ENCODE measurements around the gene NEK6.

Gene NEK6

DNA sequence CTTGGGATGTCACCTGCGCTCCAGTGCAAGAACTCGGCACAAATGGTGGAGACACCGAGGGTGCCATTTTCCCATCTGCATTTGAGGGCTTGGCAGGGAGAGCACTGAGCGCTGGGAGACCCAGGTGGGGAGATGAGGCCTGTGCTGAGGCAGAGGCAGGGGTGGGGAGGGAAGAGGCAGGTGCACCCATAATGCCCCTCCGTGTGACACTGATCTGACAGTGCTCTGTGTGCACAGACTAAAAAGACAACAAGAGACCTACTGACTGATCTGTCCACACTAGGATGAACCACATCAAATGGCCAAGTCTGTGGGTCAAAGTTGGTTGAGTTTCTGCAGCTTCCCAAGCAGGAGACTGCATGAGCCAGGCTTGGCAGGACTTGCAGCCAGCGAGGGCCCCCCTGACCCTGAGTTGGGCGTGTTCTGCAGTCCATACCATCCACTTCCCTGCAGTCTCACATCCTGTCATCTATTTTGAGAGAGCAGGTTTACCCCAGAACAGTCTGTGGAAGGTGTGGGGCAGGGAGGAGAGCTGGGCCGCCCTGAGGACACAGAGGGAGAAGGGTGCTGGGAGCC, 41.9 kb downstream of the NEK6 start:
- DNase-seq = no peak

DNA sequence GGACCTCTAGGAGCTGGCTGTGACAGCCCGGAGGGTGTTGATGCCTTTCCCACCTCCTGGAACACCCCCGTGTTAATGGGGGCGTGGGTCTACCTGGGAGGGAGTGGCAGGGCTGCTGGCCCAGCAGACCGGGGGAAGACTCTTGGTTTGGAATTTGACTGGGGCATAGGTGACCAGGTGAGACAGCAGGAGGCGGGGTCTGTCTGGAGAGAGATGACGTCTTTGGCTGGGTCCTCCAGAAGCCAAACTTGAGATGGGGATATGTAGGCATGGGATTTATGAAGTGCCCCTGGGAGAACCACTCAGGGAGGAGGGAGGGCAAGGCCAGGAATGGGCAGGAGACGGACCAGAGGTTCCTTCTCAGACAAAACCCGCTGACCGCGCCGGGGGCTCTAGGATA, 42.6 kb downstream of the NEK6 start:
- no peak for DNase-seq

DNA sequence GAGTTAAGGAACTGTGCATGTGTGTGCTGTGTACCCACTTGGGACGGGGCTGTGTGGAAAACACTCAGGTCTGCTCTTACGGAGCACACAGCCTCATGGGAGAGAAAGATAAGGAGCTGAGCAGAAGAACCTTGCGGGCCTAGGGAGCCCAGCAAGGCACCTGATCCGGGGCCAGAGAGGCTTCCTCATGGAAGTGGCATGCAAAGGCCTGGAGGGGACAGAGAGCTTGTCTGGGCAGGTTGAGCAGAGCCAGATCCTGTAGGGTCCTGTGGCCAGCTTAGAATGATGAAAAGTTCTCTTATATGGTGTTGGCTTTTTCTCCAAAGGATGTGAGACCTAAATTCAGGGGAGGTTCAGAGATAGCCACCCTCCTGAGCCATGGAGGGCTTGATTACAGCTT, 45.2 kb downstream of the NEK6 start:
- no peak for DNase-seq

DNA sequence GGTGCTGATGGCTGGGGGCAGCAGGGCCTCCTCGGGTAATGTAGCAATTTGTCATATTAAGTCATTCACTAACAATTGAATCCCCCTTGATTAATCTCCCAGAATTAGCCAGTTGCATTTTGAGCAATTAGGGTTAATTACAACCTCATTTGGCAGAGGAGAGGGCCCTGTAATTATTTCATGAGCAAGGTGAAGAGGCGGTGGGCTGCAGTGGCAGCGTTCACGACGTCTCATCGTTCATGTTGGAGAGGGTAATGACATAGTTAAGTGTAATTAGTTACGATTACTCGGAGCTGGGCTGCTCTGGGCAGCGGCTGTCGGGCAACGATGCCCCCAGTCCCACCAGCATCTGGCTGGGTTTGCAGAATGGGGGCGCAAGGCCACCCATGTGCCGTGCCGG, 46.0 kb downstream of the NEK6 start:
- no peak for DNase-seq

DNA sequence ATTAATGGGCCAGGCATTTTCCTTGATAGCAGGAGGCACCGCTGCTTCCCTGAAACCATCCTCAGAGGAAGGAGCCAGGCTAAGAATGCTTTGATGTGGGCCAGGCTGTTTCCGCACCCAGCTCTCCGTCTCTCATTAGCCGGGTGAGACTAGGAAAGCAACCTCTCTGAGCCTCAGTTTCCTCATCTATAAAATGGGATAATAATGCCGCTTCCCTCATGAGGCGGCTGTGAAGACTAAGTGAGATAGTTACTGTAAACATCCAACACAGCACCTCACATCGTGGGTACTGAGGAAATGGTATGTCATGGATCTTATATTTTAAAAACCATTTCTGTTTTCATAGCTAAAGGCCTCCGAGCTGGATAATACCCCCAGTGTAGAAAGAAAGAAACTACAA, 46.5 kb downstream of the NEK6 start:
- DNase-seq = no peak

DNA sequence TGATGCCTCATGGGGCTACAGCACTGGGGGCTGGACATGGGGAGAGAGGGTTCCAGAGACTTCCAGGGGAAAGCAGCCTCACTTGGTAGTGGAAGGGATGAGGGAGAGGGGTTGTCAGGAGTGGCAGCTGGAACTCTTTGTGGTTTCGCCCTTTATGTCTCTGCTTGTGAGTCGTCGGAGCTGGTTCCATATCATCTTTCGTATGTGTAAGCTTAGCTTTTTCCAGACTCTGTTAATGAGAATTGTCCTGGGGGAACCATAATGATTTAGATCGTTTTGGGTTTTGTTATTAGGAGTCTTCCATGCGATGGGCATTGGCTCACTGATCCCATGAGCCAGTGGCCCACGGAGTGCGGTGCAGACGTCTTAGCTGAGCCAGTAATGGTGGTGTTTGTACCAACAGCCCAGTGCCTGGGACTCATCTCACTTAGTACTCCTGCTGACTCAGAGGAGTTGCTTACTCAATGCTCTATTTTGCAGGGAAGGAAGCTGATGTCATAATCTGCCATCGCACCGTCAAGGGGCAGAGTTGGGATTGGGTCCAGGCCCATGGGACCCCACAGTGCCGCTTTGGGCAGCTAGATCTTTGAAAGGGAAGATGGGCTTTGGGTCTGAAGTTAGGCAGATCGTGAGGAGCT, 48.5 kb downstream of the NEK6 start:
- no peak for DNase-seq

DNA sequence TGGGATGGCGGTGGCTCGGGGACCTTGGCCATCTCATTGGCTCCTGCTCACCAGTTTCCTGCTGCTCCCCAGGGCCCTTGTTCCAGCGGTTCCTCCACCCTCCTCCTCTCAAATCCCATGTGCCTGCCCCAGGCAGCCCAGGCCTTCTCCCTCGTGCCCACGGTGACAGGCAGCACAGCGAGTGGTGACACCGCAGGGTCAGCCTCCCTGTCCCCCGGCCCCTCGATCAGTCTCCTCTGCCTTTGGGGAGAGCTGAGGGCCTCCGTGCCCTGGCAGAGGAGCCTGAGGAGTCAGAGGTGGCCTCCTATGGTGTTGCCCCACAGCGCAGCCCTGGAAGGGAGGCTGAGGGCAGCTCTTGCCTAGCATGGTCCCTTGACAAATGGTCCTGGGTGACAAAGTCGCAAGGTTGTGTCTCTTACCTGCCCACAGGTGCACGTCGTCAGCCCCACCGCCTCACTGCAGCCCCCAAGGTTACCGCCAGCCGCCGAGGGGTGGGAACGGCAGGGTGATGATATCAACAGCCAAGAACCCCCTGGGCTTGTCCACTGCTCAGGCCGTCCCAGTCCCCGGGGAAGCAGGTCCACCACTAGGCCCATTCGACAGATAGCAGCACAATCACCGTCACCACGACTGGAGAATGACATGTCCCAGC, 49.8 kb downstream of the NEK6 start:
- DNase-seq = no peak

DNA sequence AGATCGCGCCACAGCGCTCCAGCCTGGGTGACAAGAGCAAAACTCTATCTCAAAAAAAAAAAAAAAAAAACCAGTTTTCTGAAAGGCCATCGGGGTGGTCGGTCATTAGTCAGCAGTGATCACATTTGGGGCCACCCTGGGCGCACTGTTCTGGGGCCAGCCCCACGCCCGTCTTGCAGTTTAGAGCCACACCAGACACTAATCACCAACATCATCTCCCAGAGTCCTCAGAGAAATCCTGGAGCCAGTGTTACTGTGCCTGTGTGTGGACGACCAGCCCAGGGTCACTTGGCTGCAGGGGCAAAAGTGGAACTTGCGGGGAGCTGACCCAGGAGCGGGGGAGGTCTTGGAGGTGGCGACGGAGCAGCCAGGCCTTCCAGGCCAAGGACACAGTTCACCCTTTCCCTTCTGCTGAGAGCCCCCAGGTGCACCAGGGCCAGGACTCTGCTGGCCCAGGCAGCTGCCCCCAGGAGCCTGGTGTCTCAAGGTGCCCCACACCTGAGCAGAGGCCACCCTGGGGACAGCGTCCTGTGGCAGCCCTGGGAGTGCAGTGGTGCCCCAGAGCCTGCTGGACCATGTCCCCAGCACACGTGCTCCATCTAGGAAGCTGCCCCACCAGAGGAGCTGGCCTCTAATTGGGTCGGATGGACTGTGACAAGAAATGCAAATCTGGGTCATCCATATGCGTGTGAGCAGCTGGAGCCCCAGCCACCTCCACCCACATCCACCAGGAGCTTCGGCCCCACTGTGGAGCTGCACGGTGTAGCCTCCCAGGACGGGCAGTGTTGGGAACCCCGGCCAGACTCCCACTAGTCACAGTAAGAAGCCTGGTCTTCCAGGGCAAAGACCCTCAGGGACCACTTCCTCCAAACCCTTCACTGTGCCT, 51.1 kb downstream of the NEK6 start:
- no peak for DNase-seq

DNA sequence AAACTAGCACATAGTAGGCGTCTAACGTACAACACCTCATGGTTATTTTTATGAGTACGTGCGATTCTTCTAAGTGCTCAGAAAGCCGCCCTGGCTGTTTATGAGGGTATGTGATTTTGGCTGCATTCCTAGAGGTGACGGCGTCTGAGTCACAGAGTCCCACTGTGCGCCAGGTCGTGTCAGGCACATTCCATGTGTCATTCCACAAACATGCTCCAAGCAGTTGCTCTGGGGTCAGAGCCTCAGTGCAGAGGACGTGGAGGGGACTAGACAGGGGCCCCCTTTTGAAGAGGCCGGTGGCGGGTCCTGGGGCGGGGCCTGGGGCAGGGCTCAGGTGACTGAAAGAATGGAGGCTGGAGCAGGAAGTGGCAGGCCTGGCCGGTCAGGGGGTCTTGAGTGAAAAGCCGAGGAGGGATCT, 51.9 kb downstream of the NEK6 start:
- no peak for DNase-seq

DNA sequence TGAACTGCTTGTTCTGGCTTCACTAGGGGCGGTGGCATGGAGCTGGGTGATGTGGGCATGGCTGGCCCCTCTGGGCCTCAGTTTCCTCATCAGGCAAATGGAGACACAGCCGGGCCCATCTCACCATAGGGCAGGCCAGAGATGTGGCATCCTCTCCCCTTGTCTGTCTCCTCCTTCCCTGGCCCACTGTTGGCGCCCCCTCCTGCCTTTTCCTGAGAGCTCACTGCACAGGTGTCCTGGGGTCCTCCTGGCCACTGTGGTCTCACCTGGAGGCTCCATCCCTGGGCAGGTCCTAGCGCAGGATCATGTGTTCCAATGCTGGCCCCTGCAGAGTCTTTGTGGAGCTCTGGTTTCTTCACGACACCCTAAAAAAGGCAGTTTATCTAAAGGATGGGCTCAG, 53.5 kb downstream of the NEK6 start:
- DNase-seq = no peak

DNA sequence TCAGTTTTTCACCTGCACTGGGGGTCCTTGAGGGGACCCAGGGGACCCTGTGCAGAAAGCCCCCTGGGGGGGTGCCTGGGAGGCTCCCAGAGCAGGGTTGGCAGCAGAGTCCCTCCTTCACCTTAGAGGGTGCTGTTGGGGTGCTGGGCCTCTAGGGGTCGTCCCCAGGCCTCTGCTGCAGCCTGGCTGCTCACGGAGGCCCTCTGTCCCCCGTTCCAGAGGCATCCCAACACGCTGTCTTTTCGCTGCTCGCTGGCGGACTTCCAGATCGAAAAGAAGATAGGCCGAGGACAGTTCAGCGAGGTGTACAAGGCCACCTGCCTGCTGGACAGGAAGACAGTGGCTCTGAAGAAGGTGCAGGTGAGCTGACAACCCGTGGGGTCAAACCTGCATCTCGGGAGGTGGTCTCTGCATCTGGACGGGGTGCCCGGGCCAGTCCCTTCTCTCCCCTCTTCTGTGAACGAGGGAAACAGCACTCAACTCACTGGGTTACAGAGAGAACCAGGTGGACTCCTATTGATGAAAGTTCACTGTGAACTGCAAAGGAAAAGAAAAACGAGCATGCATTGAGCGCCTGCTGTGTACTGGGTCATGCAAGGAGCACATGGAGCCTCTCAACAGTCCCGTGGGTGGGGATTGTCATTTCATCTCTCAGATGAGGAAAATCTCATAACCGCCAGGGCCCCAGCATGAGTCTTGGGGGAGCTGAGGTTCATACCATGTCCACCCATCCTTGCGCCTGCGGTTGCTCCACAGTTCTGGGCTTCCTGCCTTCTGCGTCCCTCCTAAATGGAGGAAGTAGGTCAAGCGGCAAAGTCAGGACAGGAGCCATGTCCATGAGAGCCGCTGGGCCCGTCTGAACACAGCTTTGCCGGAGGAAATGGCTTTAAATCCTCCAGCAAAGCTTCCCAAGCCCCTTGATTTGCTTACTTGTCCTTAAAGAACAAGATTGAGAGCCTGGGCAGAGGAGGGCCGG, 54.8 kb downstream of the NEK6 start:
- no peak for DNase-seq

DNA sequence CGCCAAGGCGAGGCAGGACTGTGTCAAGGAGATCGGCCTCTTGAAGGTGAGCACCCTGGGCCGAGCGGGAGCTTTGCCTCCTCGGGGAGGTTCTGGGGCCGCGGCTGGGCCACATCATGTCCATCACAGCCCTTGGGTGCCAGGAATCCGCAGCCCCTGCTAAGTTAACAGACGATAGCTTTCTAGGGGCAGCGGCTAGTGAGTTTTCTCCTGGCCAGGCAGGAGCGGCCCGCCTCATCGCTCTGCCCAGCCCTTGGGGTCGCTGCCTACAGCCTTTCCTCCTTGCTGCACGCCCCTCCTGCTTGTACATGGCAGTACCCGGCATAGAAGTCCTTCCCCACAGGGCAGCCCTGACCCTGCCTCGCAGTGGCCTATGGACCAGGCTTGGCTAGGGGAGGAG, 56.2 kb downstream of the NEK6 start:
- DNase-seq = no peak

DNA sequence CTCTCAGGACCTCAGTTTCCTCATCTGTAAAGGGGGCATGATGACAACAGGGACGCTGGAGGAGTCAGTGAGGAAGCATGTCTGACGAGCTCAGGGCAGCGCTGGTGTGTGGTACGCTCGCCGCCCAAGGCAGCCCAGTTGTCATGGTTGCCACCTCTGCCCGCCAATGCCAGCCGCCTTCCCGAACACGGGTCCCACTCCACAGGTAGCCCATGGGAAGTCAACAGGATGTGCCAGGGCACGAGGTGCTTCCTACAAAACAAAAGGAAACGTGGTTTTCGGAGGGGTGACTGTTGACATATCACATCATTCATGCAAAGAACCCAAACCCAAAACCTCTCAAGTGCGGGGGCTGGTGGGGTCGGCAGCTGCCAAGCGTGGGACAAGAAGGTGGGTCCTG, 58.1 kb downstream of the NEK6 start:
- DNase-seq = no peak

DNA sequence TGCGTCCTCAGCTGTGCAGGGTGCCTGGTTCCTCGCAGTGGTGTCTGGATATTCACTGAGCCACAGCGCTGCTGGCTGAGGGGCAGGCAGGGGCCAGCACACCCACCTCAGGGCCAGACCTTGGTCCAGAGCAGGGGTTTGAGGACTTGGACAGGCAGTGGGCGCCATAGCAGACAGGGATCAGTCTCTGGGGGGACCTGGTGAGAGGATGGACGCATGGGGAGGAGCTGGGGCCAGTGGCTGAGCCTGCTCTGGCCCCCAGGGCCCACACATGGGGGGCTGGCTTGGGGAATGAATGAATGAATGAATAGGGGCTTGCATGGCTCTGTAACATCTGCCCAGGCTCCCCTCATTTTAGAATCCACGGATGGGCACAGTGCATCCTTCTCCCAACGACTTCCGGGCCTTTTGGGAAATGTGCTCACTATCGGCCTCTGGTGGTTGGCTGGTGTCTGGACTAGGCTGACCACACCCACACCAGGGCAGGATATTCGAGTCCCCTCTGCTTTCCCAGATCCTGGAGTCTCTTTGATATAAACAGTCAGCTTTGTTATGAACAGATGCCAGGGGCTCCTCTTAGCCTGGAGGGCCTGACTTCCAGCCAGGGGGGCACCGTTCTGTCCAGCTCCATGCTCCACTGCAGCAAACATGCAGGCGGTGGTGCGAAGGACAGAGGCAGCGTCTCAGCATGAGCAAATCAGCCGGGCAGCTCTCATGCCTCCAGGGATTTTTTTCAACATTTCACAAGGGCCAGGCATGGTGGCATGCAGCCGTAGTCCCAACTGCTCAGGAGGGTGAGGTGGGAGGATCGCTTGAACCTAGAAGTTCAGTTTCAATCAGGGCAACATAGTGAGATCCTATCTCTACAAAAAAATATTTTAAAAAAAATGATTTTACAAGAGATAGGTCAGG, 62.6 kb downstream of the NEK6 start:
- DNase-seq = no peak

DNA sequence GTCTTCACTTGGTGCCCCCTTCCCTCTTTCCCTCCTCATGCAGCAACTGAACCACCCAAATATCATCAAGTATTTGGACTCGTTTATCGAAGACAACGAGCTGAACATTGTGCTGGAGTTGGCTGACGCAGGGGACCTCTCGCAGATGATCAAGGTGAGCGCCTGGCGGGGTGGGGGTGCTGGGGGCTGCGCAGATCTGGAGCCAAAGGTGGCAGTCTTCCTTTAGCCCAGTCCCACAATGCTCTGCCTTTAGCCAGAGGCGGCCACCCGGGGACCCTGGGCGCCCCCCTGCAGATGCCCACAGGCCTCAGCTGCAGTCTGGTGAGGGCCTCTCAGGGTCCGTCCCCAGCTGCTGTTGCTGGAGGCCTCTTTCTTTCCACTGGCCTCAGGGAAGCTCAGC, 63.7 kb downstream of the NEK6 start:
- no peak for DNase-seq

DNA sequence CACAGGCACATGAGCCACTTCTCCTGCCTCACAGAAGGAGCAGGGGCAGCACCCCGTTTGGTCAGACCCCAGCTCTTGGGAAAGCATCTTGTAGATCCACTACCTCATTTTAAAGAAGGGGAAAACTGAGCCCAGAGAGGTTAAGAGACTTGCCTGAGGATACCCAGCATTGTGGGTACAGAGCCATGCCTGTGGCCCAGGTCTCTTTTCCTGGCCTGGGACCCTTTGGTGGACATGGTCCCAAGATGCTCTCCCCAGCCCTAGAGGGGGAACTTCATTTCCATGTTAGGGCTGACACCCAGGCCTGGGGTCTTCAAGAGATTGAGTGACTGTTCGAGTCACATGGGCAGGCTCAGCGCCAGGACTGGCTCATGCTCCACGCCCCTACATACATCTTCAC, 64.2 kb downstream of the NEK6 start:
- DNase-seq = no peak

DNA sequence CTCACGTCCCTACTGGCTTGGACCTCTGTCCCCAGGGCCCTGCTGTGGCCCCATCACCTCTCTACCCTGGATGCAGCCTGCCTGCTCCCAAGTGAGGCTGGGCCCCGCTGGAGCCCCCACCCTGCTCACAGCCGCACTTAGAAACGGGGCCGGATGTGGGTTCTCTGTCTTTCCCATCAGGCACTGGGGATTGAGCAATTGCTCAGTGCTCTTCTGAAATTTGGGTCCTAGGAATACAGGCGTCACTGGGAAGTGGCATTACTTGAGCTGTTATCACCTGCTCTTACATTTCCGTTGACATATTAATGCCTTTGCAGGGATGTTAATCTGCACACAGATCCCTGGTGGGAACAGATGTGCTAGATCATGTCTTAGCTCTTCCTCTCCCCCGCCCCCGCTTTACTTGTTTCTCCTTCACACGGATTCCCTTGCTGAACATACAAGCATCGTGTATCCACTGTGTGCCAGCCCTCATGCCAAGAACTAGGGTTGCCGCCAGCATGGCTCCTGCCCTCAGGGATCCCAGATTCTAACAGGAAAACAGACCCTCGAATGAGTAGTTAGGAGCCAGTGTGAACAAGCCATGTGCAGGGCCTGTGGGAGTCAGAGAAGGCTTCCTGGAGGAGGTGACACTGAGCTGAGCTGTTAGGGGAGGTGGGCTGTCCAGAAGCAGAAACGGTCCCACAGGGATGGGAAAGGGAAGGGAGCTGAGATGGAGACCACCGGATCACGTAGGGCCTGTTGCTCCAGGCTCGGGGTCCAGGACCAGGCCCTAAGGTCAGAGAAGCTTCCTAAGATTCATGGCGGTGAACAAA, 65.1 kb downstream of the NEK6 start:
- no peak for DNase-seq

DNA sequence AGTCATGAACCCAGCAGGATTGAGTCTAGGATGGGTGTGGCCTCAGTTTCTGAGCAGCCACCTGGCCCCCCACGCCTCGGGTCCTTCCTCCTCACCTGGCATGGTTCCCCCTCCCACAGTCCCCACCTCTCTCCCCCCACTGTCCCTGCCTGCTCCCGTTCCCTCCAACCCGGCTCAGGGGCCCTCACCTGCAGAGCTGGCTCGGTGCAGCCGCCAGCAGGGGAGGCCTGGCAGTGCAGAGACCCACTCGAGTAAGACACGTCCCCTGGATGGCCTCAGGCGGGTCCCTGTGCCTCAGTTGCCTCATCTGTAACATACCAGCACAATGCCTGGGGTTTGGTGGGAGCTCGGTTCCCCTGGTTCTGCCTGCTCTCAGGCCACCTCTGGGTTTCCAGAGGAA, 66.2 kb downstream of the NEK6 start:
- no peak for DNase-seq

DNA sequence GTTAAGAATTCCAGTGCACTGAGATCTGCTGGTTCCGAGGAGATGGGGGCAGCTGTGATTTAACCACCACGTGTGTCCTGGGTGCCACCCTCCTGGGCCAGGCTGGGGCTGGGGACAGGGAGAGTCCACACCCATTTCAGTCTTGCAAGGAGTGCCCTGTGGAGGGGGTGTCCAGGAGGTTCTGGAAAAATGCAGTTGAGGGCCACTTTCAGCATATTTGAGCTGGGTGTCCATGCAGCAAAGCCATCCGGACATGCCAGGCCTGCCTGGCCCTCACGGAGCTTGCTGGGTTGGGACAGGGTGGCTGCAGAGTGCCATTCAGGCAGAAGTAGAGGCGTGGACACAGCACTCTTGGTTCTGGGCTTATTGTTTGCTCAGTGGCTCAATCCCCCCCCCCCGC, 68.1 kb downstream of the NEK6 start:
- DNase-seq = no peak

DNA sequence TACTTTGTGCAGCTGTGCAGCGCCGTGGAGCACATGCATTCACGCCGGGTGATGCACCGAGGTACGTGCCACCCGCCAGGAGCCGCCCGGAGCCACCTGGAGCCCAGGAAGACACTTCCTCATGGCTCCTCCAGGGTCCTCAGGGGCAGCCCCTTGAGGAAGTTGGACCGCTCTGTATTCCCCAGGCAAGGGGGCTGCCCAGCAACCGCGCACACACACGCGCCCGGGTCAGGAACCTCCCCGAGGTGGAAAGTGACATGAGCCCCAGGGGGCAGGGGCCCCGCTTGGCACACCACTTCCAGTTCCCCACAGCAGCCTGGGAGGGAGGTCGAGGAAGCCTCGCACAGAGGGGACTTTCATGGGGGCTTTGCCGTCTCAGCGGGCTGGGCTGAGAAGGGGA, 68.6 kb downstream of the NEK6 start:
- no peak for DNase-seq

DNA sequence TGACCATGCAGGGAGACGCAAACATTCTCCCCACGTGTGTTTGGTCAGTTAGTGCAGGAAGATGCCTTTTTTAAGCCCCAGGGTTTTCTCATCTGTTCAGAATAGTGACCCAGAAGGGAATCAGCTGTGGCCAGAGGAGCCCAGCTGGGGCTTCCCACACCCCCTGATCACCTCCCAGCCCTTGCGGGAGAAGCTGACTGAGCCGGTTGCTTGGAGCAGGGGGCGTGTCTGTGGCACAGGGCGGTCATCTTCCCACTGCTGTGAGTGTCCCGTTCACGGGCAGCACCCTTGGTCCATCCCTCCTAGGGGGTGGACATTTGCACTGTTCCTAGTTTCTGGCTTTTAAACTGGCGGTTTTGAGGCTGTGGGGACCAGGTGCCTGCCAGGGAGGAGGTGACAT, 69.7 kb downstream of the NEK6 start:
- DNase-seq = no peak
